ENCODE results near the gene TCF3. TPM values are rescaled to one million over a fixed set of nuclear protein-coding genes. Genes with fewer than 3 reads are reported as not detected.

TCF3 gene
- total RNA-seq, 1 experiment from 2014 or later: 23.2 TPM

DNA sequence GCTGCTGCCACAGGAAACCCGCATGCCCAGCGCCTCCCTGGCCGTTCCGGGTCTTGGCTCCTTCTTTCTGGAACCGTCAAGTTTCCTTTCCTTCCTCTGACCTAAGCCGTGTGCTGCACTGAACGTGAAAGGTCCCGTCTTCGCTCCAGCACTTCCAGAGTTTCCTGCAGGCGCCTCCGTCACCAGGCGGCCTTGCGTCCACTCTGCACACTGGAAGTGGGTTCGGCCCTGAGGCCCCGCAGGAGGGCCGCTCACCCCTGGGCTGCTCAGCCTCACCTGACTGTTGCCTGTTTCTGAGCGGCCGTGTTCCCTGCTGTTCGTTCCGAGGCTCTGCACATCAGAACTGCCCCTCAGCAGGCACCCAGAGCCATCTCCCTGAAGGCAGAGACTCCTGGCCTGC, 72.0 kb downstream of the TCF3 start:
- in situ Hi-C loops (cut with HindIII; ENCODE audit: low pct_unique_long_range_greater_than_20kb, low sequenced_read_pairs): no loop called here
- no peak for DNase-seq (ENCODE audit: low read depth, low spot score)

DNA sequence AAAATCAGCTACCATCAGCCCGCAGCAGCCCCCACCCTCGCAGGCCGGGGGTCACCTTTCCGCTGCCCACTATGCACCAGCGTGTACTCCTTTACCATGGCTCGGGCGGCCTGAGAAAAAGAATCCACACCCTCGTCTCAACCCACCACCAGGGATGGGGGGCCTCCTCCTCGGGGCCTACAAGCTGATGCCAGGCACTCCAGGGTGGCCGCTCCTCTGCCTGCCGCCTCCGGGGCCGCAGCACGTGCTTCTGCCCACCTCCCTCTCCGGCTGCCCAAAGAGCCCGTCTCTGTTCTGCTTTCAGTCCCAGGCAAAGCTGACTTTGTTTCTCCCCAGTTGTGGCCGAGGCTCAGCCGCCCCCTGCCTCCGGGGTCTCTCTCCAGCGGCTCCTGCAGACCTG, 73.2 kb downstream of the TCF3 start:
- no peak for DNase-seq (ENCODE audit: low read depth, low spot score)
- in situ Hi-C loops (cut with HindIII; ENCODE audit: low pct_unique_long_range_greater_than_20kb, low sequenced_read_pairs): no loop called here

DNA sequence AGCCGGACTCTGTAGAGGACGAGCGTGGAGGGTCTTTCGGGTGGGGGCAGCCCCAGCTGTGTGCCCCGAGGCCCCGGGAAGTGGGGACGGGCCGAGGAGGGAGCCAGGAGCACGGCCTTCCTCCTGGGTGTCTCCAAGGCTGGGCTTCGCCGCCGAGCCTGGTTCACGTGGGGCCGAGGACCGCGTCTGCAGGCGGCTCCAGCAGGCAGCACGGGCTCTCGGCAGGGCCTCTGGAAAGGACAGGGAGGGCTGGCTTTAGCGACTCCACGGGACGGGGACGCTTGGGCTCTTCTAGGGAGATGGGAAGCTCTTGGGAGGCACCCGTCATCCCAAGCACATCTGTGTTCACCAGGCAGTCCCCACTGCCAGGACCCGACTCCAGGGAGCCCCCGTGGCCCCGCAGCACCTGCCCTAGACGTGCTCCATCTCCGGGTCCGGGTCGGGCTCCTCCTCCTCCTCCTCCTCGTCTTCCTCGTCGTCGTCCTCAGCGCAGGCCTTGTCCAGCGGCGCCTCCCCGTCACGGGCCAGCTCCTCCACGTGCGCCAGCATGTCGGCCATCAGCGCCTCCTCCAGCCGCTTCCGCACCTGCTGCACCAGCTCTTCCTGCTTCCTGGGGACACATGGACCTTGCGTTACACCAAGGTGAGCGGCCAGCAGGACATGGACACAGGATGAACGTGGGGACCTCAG, 74.3 kb downstream of the TCF3 start:
- in situ Hi-C loops (cut with HindIII; ENCODE audit: low pct_unique_long_range_greater_than_20kb, low sequenced_read_pairs): no loop called here

DNA sequence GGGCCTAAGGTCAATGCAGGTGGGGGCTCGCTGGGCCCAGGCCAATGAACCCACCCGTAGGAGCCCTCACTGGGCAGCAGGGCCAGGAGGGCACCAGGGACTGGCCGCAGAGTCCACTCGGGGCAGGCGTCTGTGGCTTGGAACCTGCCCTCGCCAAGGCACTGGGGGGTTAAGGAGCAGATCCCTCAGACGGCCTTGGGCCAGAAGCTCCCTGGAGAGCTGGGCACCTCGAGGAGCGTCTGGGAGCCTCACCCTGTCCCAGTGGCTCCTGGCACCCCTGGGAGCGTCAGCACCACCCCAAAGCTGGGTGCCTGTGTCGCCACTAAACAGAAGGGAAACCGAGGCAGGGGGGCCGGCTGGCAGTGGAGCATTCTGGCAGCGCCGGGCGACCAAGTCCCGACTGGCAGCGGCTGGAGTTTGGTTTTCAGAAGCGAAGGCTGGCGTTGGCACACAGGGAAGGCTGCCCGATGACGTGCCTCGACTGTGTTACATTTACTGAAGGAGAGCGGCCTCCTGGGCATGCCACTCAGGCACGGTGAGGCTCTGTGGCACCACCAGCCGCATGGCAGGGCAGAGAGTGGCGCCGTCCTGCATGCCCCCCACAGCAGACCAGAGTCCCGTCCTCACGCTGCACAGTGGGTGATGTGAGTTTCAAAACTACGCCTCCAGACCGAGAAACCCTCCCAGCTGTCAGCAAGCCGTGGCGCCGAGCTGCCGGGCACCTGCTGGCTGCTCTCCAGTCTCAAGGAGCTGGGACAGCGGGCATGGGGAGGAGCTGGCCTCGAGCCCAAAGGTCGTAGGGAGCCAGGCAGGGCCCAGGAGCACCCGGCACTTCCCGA, 75.1 kb downstream of the TCF3 start:
- DNase-seq (ENCODE audit: low read depth, low spot score): no peak
- in situ Hi-C loops (cut with HindIII; ENCODE audit: low pct_unique_long_range_greater_than_20kb, low sequenced_read_pairs): no loop called here

More for the DNA sequence above, 74.3 kb downstream of the TCF3 start:
- DNase-seq (ENCODE audit: low read depth, low spot score): no peak

DNA sequence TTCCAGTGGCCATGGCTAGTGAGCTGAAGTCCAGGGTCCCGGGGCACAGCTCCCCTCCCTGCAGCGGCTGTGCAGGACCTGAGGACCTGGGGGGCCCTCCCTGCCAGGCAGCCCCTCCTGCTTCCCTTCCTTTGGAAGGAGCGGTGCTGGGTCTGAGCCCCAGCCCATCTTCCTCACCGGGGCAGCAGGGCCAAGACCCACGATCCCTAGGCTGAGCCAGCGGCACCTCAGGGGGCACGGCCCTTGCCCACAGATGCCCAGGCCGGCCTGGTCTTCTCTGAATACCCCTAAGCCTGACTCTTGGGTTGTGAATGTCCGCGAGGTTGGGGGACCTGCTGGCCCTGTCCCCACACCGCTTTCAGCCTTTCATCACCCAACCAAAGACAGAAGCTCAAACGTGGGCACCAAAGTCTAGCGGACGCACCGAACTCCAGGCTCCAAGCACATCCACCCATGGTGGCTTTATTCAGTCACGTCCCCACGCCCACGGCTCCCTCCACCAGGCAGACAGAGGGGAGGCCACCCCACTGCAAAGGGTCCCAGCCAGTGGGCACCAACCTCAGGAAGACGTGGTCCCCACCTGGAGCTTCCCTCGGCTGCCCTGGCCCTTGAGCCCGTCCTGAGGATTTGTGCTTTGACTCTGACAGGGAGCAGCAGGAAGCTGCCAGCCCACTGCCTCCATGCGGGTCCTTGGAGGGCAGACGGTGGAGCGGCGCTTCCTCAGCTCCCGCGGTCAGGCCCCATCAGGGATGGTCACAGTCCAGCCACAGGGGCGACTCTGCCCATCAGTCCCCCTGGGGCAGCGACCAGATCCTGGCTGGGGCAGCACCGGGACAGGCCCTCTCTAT, 75.9 kb downstream of the TCF3 start:
- no peak for DNase-seq (ENCODE audit: low read depth, low spot score)
- in situ Hi-C loops (cut with HindIII; ENCODE audit: low pct_unique_long_range_greater_than_20kb, low sequenced_read_pairs): no loop called here

DNA sequence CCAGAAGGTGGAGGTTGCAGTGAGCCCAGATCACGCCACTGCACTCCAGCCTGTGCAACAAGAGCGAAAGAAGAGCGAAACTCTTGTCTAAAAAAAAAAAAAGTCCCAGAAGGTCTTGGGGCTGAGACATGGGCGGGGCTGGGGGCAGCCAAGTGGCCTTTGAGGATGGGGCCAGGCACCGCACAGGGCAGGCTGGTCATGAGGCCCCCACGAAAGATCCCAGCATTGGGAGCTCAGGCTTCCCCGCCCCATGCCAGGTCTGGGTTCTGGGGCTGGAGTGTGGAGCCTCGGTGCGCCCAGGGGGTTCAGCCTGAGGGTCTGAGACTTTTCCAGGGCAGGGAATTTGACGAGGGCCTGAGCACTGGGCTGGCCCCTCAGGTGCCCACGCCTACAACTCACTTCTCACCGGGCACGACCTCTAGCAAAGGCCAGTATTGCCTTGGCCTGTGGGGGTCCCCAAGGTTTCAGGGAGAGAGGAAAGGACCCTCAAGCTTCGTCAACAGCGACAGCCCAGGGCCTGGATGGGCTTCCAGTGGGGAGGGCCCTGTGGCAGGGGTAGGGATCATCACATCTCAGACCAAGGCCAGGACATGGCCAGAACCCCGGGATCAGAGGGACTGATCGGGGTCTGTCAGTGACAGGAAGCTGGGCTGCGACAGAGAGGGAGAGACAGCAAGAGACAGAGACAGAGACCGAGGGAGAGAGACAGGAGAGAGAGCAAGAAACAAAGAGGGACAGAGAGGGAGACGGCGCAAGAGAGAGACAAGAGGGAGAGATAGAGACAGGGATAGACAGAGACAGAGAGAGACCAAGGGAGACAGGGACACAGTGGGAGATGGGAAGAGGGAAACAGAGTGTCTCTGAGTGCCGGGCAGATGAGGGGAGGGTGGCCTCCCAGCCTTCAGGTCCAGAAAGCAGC, 76.8 kb downstream of the TCF3 start:
- in situ Hi-C loops (cut with HindIII; ENCODE audit: low pct_unique_long_range_greater_than_20kb, low sequenced_read_pairs): no loop called here

DNA sequence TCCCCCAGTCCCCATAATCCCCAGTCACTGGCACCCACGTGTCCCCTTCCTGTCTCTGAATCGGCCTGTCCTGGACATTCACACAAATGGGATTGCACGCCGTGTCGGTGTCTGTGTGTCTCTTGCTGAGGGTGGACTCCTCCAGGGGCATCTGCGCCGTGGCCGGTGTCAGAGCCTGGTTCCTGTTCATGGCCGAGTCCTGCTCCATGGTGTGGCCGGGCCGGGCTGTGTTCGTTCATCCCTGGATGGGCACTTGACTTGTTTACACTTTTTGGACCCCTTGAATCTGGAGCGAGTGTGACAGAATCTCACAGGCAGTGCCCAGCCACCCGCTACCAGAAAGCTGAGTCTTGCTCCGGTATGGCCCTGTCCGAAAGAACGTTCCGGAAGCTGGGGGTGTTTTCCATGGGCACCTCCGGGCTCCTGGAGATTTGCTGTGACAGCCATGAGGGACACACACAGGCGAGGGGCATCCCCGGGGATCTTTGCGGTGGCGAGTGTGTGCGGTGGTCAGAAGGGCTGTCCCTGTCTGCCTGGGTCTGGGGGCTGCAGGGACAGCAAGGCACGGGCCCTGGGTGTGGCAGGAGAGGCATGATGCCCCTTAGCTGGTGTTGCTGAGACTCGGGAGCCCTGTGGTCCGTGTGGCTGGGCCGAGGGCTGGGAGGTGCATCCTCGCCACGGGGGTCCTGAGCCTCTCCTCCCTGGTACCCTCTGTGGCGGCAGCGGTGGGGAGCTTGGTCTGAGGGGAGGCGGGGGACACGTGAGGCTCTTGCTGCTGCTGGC, 77.9 kb downstream of the TCF3 start:
- DNase-seq (ENCODE audit: low read depth, low spot score): no peak
- in situ Hi-C loops (cut with HindIII; ENCODE audit: low pct_unique_long_range_greater_than_20kb, low sequenced_read_pairs): no loop called here

More for the DNA sequence above, 76.8 kb downstream of the TCF3 start:
- DNase-seq (ENCODE audit: low read depth, low spot score): no peak

DNA sequence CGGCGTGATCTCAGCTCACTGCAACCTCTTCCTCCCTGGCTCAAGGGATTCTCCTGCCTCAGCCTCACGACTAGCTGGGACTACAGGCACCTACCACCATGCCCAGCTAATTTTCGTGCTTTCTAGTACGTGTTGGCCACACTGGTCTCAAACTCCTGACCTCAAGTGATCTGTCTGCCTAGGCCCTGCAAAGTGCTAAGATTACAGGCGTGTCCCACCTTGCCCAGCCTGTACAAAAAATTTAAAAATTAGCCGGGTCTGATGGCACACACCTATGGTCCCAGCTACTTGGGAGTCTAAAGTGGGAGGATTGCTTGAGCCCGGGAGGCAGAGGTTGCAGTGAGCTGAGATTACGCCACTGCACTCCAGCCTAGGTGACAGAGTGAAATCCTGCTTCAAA, 79.6 kb downstream of the TCF3 start:
- DNase-seq (ENCODE audit: low read depth, low spot score): no peak
- in situ Hi-C loops (cut with HindIII; ENCODE audit: low pct_unique_long_range_greater_than_20kb, low sequenced_read_pairs): no loop called here

DNA sequence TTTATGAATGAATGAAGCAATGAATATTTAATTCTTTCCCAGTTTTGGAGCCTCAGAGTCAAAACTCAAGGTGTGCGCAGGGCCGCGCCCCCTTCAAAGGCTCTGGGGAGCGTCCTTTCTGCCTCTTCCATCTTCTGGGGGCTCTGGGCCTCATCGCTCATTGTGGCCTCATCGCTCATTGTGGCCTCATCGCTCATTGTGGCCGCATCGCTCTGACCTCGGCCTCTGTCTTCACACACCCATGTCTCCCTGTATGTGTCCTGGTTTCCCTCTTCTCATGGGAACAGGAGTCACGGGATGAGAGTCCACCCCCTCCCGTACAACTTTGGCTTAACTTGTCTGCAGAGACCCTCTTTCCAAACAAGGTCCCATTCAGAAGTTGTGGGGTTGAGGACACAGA, 81.1 kb downstream of the TCF3 start:
- in situ Hi-C loops (cut with HindIII; ENCODE audit: low pct_unique_long_range_greater_than_20kb, low sequenced_read_pairs): no loop called here
- peak; percentile 60 for DNase-seq (ENCODE audit: low read depth, low spot score)

DNA sequence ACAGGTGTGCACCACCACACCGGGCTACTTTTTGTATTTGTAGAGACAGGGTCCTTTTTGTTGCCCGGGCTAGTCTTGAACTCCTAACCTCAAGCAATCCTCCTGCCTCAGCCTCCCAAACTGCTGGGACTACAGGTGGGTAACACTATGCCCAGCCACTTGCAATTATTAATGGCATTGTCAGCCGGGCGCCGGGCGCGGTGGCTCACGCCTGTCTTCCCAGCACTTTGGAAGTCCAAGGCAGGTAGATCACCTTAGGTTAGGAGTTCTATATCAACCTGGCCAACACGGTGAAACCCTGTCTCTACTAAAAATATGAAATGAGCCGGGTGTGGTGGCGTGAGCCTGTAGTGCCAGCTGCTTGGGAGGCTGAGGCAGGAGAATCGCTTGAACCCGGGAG, 81.6 kb downstream of the TCF3 start:
- in situ Hi-C loops (cut with HindIII; ENCODE audit: low pct_unique_long_range_greater_than_20kb, low sequenced_read_pairs): no loop called here
- DNase-seq (ENCODE audit: low read depth, low spot score): no peak

DNA sequence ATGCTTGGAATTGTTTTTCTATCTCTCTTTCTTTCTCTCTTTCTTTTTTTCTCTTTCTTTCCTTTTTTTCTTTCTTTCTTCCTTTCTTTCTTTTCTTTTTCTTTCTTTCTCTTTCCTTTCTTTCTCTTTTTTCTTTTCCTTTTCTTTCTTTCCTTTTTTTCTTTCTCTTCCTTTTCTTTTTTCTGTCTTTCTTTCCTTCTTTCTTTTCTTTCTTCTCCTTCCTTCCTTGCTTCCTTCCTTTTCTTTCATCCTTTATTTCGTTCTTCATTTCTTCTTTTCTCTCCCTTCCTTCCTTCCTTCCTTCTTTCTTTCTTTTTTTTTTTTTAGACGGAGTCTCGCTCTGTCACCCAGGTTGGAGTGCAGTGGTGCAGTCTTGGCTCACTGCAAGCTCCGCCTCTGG, 82.4 kb downstream of the TCF3 start:
- no peak for DNase-seq (ENCODE audit: low read depth, low spot score)
- in situ Hi-C loops (cut with HindIII; ENCODE audit: low pct_unique_long_range_greater_than_20kb, low sequenced_read_pairs): no loop called here

DNA sequence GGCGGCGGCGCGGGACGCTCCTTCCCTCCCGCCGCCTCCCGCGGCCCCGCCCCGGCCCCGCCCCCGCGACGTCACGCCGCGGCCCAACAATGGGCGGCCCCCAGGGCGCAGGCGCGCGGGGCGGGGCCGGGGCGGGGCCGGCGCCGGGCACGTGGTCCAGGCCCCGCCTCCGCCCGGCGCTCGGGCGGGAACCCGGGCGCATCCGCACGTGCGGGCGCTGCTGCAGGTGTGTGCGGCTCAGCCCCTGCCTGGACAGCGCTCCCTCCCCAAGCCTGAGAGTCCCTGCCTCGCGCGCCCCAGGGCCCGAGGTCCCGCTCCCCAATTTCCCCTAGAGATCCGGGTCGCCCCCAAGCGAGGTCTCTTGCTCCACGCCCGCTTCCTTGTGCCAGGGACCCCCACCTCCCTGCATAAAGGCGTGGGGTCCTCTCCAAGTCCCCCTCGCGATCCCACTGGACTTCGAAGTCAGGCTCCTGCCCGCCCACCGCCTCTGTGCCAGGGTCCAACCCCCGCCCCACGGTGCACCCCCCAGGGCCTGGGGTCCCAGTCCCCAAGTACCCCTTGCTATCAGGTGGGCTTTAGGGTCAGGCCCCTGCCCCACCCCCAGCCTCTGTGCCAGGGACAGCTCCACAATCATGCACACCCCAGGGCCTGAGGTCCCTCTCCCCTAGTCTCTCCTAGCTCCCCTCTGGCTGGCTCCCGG, 83.9 kb downstream of the TCF3 start, which contains the start of gene MEX3D:
Gene MEX3D, minus strand, starts transcription at position 6 of the 700 bp plus-strand sequence. CDS start 267 bp downstream, outside the sequence.
- in situ Hi-C loops (cut with HindIII; ENCODE audit: low pct_unique_long_range_greater_than_20kb, low sequenced_read_pairs): no loop called here
- DNase-seq (ENCODE audit: low read depth, low spot score): peak; percentile 65

DNA sequence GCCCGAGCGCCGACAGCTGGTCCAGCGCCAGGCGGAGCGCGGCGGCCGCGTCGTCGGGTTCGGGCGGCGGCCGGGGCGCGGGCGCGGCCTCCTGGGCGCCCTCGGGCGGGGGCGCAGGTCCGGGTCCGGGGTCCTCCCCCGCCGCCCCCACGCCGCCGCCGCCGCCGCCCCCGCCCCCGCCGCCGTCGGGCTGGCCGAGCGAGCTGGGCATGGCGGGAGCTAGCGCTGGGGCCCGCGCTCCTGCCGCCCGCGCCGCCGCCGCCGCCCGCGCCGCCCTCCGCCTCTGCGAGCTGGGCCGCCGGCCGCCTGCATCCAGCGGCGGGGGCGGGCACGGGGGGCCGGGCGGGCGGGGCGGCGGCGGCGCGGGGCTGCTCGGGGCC, 84.6 kb downstream of the TCF3 start:
- in situ Hi-C loops (cut with HindIII; ENCODE audit: low pct_unique_long_range_greater_than_20kb, low sequenced_read_pairs): no loop called here
- DNase-seq (ENCODE audit: low read depth, low spot score): no peak

DNA sequence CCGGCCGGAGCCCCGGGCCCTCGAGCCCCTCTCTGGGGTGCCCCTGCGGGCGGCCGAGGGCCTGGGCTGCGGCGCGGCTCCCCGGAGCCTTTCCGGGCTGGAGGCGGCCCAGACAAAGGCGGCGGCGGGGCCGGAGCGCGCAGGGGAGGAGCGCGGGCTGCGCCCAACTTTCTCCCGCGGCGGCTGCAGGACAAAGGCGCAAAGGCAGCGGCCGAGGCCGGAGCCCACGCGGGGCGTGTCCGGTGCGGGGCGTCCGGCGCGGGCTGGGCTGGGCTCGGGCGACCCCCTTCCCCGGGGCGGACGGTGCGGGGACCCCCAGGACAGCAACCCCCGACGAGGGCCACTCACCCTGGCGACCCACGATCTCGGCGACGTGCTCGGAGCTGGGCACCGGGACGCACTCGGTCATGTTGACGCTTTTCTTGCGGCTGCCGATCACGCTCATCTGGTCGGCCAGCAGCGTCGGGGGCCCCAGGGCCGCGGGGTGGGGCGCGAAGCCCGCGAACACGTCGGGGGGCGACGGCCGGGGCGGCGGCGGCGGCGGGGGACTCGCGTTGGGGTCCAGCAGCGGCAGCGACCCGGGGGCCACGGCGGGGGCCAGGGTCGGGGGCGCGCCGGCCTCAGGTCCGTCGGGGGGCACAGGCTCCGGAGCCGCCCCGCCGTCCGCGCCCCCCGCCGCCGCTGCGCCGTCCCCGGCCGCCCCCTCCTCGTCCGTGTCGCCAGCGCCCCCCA, 85.1 kb downstream of the TCF3 start:
- DNase-seq (ENCODE audit: low read depth, low spot score): no peak

DNA sequence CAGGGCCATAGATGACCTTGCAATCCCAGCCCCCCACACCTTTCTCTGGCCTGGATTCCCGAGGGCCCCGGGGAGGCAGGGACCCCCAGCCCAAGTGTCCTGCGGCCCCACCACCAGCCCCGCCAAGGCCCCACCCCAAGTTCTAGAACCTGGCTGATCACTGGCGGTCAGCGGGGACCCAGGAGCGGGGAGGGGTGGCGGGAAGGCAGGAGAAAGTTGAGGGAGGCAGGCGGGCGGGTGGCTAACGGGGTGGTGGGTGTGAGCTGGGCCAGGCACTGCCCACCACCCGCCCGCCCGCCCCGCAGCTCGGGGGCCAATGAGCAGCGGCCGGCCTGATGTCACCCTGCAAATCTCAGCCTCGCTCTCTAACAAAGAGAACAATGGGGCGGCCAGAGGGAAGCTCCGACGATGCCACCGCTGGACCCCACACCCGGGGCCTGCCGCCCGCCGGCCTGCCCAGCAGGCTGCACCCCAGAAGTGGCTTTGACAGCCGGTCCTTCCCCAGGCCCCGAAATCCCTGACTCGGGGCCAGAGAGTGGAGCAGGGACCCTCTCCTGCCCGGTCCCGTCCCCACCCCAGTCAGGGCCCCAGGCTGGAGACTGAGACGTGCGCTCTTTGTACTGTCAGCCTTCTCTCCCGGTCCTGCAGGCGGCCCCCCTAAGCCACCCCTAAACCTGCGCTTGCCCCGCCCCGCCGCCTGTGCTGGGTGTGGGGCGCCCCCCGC, 85.9 kb downstream of the TCF3 start:
- DNase-seq (ENCODE audit: low read depth, low spot score): peak; percentile 22
- in situ Hi-C loops (cut with HindIII; ENCODE audit: low pct_unique_long_range_greater_than_20kb, low sequenced_read_pairs): no loop called here

More for the DNA sequence above, 85.1 kb downstream of the TCF3 start:
- in situ Hi-C loops (cut with HindIII; ENCODE audit: low pct_unique_long_range_greater_than_20kb, low sequenced_read_pairs): no loop called here
